Measurements from ENCODE around the gene SLC2A1. TPM values are rescaled to one million over a fixed set of nuclear protein-coding genes. Genes with fewer than 3 reads are reported as not detected.

The SLC2A1 gene
- total RNA-seq, 1 donor from 2014 or later: 236 TPM

DNA sequence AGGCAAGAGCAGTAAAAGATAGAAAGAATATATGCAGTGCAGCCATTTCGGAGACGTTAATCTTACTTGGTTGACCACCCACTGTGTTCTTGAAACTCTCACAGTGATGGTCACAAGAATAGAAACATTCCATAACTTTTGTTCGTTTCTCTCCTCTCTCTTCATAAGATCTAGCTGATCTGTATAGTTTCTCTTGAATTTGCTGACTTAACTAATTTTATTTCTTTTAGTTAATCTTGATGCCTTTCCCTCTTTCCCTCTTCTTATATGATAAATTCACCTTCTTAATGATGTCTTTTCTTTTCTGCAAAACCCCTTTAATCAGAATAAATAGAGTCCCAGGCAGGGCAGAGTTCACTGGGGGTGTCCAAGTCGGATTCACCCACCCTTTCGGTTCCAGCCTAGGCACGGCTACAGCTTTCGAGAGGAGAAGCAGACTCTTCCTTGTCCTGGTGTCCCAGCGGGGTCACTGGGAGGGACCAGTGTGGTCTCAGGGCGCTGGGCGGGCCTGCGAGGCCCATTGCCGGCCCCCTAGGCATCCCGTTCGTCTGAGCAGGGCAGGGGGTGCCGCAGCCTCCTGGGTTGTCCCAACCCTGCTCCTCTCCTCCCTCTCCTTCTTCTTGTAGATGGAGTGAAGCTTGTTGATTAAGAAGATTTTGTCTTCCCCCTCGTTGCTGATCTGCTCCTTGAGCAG lies 72.5 kb downstream of the SLC2A1 start:
- Mint-ChIP-seq H3K36me3 (ENCODE audit: unreplicated experiment) (no peaks in the 10 kb centered on the region), H3K27me3 (ENCODE audit: unreplicated experiment) (peaks cover 41% of the 10 kb centered on the region), H3K27ac (ENCODE audit: unreplicated experiment) (no peak overlapping the region), H3K9me3 (ENCODE audit: unreplicated experiment) (no peaks in the 10 kb centered on the region), H3K4me3 (ENCODE audit: unreplicated experiment) (no peak overlapping the region), H3K4me1 (ENCODE audit: unreplicated experiment) (no peaks in the 10 kb centered on the region)
- DNase-seq (ENCODE audit: extremely low spot score, unreplicated experiment): peak; percentile 78
- TF ChIP-seq, protein P1, sequence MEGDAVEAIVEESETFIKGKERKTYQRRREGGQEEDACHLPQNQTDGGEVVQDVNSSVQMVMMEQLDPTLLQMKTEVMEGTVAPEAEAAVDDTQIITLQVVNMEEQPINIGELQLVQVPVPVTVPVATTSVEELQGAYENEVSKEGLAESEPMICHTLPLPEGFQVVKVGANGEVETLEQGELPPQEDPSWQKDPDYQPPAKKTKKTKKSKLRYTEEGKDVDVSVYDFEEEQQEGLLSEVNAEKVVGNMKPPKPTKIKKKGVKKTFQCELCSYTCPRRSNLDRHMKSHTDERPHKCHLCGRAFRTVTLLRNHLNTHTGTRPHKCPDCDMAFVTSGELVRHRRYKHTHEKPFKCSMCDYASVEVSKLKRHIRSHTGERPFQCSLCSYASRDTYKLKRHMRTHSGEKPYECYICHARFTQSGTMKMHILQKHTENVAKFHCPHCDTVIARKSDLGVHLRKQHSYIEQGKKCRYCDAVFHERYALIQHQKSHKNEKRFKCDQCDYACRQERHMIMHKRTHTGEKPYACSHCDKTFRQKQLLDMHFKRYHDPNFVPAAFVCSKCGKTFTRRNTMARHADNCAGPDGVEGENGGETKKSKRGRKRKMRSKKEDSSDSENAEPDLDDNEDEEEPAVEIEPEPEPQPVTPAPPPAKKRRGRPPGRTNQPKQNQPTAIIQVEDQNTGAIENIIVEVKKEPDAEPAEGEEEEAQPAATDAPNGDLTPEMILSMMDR (IDR thresholded peaks at IDR 0.05): no peak

DNA sequence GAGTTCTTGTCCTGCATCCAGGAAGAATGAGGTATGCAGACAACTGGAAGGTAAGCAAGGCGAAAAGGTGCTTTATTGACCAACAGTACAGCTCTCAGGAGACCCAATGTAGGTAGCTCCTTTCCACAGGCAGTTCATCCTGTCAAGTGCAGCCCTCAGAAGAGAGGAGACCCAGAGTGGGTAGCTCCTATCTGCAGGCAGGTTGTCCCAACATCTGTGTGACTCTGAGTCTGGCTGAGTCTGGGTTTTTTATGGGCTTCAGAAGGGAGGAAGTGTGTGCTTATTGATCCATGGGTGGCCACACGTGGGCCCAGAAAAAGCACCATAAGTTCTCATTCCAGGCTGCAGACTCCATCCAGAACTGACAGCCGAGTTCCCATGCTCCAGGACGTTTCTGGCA lies 78.3 kb downstream of the SLC2A1 start:
- Mint-ChIP-seq H3K36me3 (ENCODE audit: unreplicated experiment) (no peaks in the 10 kb centered on the region), H3K4me1 (ENCODE audit: unreplicated experiment) (no peaks in the 10 kb centered on the region), H3K27ac (ENCODE audit: unreplicated experiment) (no peak overlapping the region), H3K4me3 (ENCODE audit: unreplicated experiment) (no peak overlapping the region), H3K27me3 (ENCODE audit: unreplicated experiment) (peaks cover 57% of the 10 kb centered on the region), H3K9me3 (ENCODE audit: unreplicated experiment) (no peaks in the 10 kb centered on the region)
- DNase-seq (ENCODE audit: extremely low spot score, unreplicated experiment): no peak
- TF ChIP-seq, protein P1 (IDR thresholded peaks at IDR 0.05): no peak

DNA sequence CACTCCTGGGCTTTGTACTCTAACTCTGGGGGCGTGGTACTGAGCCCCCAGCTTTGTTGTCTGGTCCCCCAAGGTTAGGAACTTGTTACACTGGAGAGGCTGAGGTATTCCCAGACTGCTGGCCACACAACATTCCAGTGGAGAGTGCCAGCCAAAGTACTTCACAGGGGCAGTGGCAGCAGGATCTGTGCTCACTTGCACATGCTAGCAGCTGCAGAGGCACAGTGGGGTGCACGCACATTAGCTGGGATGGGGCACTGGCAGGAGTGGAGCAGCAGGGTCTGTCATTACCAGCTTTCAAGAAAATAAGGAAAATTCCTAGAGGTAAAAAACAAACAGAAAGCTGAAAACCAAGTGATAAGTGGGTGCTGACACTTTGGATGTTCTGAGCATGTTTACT lies 81.3 kb downstream of the SLC2A1 start:
- no peaks in the 10 kb centered on the region for H3K4me1 Mint-ChIP-seq (ENCODE audit: unreplicated experiment)
- no peak overlapping the region for H3K4me3 Mint-ChIP-seq (ENCODE audit: unreplicated experiment)
- peaks cover 65% of the 10 kb centered on the region for H3K27me3 Mint-ChIP-seq (ENCODE audit: unreplicated experiment)
- no peak overlapping the region for H3K27ac Mint-ChIP-seq (ENCODE audit: unreplicated experiment)
- peaks cover 7% of the 10 kb centered on the region for H3K9me3 Mint-ChIP-seq (ENCODE audit: unreplicated experiment)
- TF ChIP-seq, protein P1 (IDR thresholded peaks at IDR 0.05): no peak
- no peaks in the 10 kb centered on the region for H3K36me3 Mint-ChIP-seq (ENCODE audit: unreplicated experiment)
- DNase-seq (ENCODE audit: extremely low spot score, unreplicated experiment): no peak

DNA sequence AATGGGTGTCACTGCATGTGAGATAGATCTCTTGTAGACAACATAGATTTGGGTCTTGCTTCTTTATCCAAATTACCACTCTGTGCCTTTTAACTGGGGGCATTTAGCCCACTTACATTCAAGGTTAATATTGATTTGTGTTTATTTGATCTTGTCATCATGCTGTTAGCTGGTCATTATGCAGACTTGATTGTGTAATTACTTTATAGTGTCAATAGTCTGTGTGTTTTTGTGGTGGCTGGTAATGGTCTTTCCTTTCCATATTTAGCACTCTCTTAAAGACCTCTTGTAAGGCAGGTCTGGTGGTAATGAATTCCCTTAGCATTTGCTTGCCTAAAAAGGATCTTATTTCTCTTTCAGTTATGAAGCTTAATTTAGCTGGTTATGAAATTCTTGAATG lies 82.7 kb downstream of the SLC2A1 start:
- no peak overlapping the region for H3K4me3 Mint-ChIP-seq (ENCODE audit: unreplicated experiment)
- peaks cover 7% of the 10 kb centered on the region for H3K9me3 Mint-ChIP-seq (ENCODE audit: unreplicated experiment)
- H3K36me3 Mint-ChIP-seq (ENCODE audit: unreplicated experiment): no peaks in the 10 kb centered on the region
- peaks cover 65% of the 10 kb centered on the region for H3K27me3 Mint-ChIP-seq (ENCODE audit: unreplicated experiment)
- TF ChIP-seq, protein P1 (IDR thresholded peaks at IDR 0.05): no peak
- H3K4me1 Mint-ChIP-seq (ENCODE audit: unreplicated experiment): no peaks in the 10 kb centered on the region
- no peak overlapping the region for H3K27ac Mint-ChIP-seq (ENCODE audit: unreplicated experiment)
- DNase-seq (ENCODE audit: extremely low spot score, unreplicated experiment): no peak

Other genes starting within 250 kb of the SLC2A1 start
- gene CLDN19, start 218.6 kb downstream of the SLC2A1 start, total RNA-seq: not detected in 2 replicates
- 210 and 221 TPM in 2 replicates for gene P3H1, start 191.8 kb downstream of the SLC2A1 start, total RNA-seq
- gene C1orf50, start 191.6 kb downstream of the SLC2A1 start, total RNA-seq: 5.3 and 5.6 TPM in 2 replicates
- 0.21 and 0.67 TPM in 2 replicates for gene TMEM269, start 173.9 kb downstream of the SLC2A1 start, total RNA-seq
- 13.2 and 13.8 TPM in 2 replicates for gene ERMAP, start 141.7 kb downstream of the SLC2A1 start, total RNA-seq
- 36.5 and 36.8 TPM in 2 replicates for gene SVBP, start 141.5 kb downstream of the SLC2A1 start, total RNA-seq
- 8.7 and 10.7 TPM in 2 replicates for gene ZNF691, start 112.3 kb downstream of the SLC2A1 start, total RNA-seq
- 38.3 and 42.8 TPM in 2 replicates for gene EBNA1BP2, start 213.4 kb upstream of the SLC2A1 start, total RNA-seq
- gene CFAP57, start 213.5 kb upstream of the SLC2A1 start, total RNA-seq: 0.24 TPM in 1 of 2 replicates, not detected in the other